Panc1 (cell line): ENCODE data around the gene HIPK2.

Experiments used
- CTCF ChIP-seq: fragments of 450-650 bp; IDR thresholded peaks from 2 replicates; pipeline ENCODE4 v1.5.1; 2017; ENCODE audit warnings: mild to moderate bottlenecking
- POLR2AphosphoS5 ChIP-seq: IDR thresholded peaks from 2 replicates; pipeline ENCODE4 v1.6.1; 2012; ENCODE audit warnings: mild to moderate bottlenecking, low read depth, low read length, moderate library complexity
- REST ChIP-seq, 2 experiments: IDR thresholded peaks; 2 replicates each; pipeline ENCODE4 v1.6.1; 2011 to 2012; ENCODE audit warnings: low read depth in 2 of 2, control low read depth in 1 of 2, low read length in 1 of 2, mild to moderate bottlenecking in 1 of 2, moderate library complexity in 1 of 2; ENCODE audit not compliant: insufficient read depth in 1 of 2
- SIN3A ChIP-seq: IDR thresholded peaks from 2 replicates; pipeline ENCODE4 v1.6.1; 2012; ENCODE audit warnings: low read depth, mild to moderate bottlenecking, low read length, moderate library complexity, borderline replicate concordance; ENCODE audit not compliant: insufficient read depth
- TCF7L2 ChIP-seq: IDR thresholded peaks from 2 replicates; pipeline ENCODE4 v1.6.1; 2011; ENCODE audit warnings: mild to moderate bottlenecking, low read depth, low read length, inconsistent platforms

GRCh38 chr7:139713526-139714162, 64.2 kb downstream of the HIPK2 start:
- TF ChIP-seq CTCF = no peak
- TF ChIP-seq TCF7L2 = no peak
- TF ChIP-seq POLR2AphosphoS5 = no peak
- TF ChIP-seq REST (IDR thresholded peaks at IDR 0.05; ENCODE audit: insufficient read depth in 1 of 2, low read depth in 2 of 2, low read length in 1 of 2) = no peak
- no peak for TF ChIP-seq SIN3A
